Esophagus squamous epithelium (tissue), 4 donors: ENCODE results near the gene KCNAB1.

Source experiments
- POLR2A ChIP-seq, 4 donors: fragments of 450-650 bp; IDR thresholded peaks; one replicate each; pipeline ENCODE4 v1.6.1; 2017; ENCODE audit warnings: antibody characterized with exemption in 4 of 4, mild to moderate bottlenecking in 4 of 4, moderate library complexity in 3 of 4
- TF ChIP-seq, protein P1 (sequence below), 6 experiments: fragments of 450-650 bp in 4 of 6; fragments of 200-600 bp in 2 of 6; sonication (generic) in 2 of 6; IDR thresholded peaks; one replicate each; pipeline ENCODE4 v1.5.1; 2016 to 2019; ENCODE audit warnings: antibody characterized with exemption in 6 of 6, mild to moderate bottlenecking in 4 of 6, moderate library complexity in 4 of 6

DNA sequence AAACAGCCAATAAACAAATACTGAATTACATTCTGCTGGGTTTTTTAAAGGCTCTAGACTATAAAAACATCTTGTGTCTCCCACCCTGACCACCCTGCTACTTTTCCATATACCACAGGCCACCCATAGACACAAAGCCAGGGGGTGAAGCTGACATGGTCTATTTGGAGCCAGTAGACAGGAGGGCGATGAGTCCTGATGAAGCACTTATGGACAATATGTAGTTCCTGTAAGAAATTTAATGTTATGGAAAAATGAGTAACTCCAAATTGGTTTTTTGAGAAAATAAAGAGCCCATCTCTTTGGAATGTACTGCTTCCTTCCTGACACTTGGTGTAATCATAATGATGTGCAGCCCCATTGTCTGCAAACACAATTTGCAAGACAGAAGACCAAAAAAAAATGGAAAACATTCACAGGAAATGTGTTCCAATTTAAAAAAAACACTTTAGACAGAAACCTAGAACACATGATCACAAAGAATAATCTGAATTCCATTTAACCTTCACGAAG, 422.7 kb downstream of the KCNAB1 start:
- TF ChIP-seq, protein P1, sequence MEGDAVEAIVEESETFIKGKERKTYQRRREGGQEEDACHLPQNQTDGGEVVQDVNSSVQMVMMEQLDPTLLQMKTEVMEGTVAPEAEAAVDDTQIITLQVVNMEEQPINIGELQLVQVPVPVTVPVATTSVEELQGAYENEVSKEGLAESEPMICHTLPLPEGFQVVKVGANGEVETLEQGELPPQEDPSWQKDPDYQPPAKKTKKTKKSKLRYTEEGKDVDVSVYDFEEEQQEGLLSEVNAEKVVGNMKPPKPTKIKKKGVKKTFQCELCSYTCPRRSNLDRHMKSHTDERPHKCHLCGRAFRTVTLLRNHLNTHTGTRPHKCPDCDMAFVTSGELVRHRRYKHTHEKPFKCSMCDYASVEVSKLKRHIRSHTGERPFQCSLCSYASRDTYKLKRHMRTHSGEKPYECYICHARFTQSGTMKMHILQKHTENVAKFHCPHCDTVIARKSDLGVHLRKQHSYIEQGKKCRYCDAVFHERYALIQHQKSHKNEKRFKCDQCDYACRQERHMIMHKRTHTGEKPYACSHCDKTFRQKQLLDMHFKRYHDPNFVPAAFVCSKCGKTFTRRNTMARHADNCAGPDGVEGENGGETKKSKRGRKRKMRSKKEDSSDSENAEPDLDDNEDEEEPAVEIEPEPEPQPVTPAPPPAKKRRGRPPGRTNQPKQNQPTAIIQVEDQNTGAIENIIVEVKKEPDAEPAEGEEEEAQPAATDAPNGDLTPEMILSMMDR (IDR thresholded peaks at IDR 0.05) = no peak
- TF ChIP-seq POLR2A (IDR thresholded peaks at IDR 0.05) = no peak
